PC-3 (cell line): ENCODE results near the gene AP2A1.

Source experiments
- CTCF ChIP-seq: fragments of 300-600 bp; sonication (generic); conservative IDR thresholded peaks from 2 replicates; pipeline ENCODE4 v1.5.1; 2017; ENCODE audit warnings: antibody characterized with exemption, low read depth, mild to moderate bottlenecking, low read length
- EZH2 ChIP-seq: fragments of 300-600 bp; sonication (generic); IDR thresholded peaks from one replicate; pipeline ENCODE4 v1.6.1; 2017; ENCODE audit warnings: antibody characterized with exemption, mild to moderate bottlenecking, low read length; ENCODE audit not compliant: unreplicated experiment
- EZH2phosphoT487 ChIP-seq: fragments of 300-600 bp; sonication (generic); IDR thresholded peaks from 2 replicates; pipeline ENCODE4 v1.6.1; 2018; ENCODE audit warnings: mild to moderate bottlenecking, antibody characterized with exemption, low read length, borderline replicate concordance

GRCh38 chr19:49793561-49793840 lies 26.7 kb downstream of the AP2A1 start:
- TF ChIP-seq CTCF (no peak), EZH2phosphoT487 (no peak), EZH2 (no peak)
